ENCODE data around the gene SPIRE1.

SPIRE1 gene

DNA sequence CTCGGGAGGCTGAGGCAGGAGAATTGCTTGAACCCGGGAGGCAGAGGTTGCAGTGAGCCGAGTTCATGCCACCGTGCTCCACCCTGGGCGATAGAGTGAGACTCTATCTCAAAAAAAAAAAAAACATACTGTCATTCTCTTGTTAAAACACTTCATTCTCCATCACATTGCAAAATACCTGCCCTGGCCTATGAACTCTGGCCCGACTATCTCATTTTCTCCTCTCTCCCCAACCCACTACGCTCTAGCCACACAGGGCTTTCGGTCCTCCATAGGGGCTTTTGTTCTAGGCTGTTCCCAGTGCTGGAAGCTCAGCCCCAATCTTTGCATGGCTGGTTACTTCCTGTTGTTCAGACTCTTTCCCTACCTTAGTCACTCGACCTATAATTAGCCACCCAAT lies 34.3 kb upstream of the SPIRE1 start:
- Histone ChIP-seq H3K9me3 (replicated peaks in 1 of 2; ENCODE audit: control insufficient read depth in 2 of 2, insufficient read depth in 1 of 2, low read depth in 1 of 2, low read length in 2 of 2) (no peaks in the 10 kb centered on the region), H2BK15ac (ENCODE audit: low read length) (no peak overlapping the region), H3K79me1 (ENCODE audit: low read depth, low read length) (no peaks in the 10 kb centered on the region), H3K9ac (ENCODE audit: low read depth, low read length, poor library complexity) (no peak overlapping the region), H3K4me3 (ENCODE audit: low read length in 2 of 2) (no peak overlapping the region), H2BK5ac (ENCODE audit: low read length) (no peak overlapping the region), H3K18ac (ENCODE audit: low read length) (no peak overlapping the region), H4K8ac (ENCODE audit: low read depth, low read length) (no peak overlapping the region), H2AFZ (ENCODE audit: low read length) (no peak overlapping the region), H3K4ac (ENCODE audit: low read length) (no peak overlapping the region), H4K91ac (ENCODE audit: low read depth, low read length, poor library complexity) (no peak overlapping the region), H2BK12ac (ENCODE audit: low read length) (no peak overlapping the region), H2BK120ac (ENCODE audit: low read depth, low read length) (no peak overlapping the region), H3K36me3 (replicated peaks in 1 of 2; ENCODE audit: control insufficient read depth in 2 of 2, insufficient read depth in 2 of 2, low read length in 2 of 2) (peaks cover 2 to 92% of the 10 kb centered on the region in 2 donors), H3K14ac (ENCODE audit: low read length) (no peak overlapping the region), H3K4me2 (ENCODE audit: insufficient read depth, low read length, poor library complexity, severe bottlenecking) (no peak overlapping the region), H3K27me3 (ENCODE audit: control insufficient read depth in 3 of 3, insufficient read depth in 3 of 3, low read depth in 1 of 3, low read length in 3 of 3) (no peaks in the 10 kb centered on the region), H2AK5ac (ENCODE audit: low read depth, low read length) (no peak overlapping the region), H3K4me1 (ENCODE audit: control insufficient read depth in 2 of 2, insufficient read depth in 1 of 2, low read depth in 1 of 2, low read length in 2 of 2) (no peaks in the 10 kb centered on the region), H3K27ac (replicated peaks; ENCODE audit: low read length) (no peak overlapping the region), H3K23ac (ENCODE audit: low read depth, low read length, poor library complexity) (no peak overlapping the region)
- WGBS, 2 donors (ENCODE audit: extremely low coverage in 2 of 2, insufficient read length in 2 of 2, insufficient replicate concordance in 1 of 2), result no CpG with 5 or more reads among the region's 9 CpGs
- DNase-seq (ENCODE audit: low spot score), result no peak

DNA sequence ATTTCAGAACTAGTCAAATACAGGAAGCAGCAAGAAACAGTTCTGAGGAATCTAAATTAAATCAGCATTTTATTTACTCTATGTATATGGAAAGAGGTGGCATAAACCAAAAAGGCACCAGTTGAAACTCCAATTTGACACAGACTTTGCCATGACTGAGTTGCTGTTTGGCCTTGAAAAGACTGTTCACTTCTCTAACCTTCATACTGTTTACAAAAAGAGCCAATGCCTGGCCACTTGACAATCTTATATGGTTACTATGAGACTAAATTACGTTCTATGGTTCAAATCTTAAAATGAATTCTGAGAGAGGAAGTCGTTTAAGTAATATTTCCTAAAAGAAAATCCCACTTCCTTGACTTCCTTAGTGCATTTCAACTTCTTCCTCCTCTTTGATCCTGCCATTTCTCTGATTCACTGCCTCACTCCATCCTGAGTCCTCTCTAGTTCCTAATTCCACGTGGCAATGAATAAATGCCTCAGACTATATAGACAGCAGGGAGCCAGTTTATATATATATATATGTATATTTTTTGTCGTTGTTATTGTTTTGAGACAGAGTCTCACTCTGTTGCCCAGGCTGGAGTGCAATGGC lies 31.4 kb upstream of the SPIRE1 start:
- DNase-seq (ENCODE audit: low spot score), result no peak
- WGBS, 2 donors (ENCODE audit: extremely low coverage in 2 of 2, insufficient read length in 2 of 2, insufficient replicate concordance in 1 of 2), result no CpG with 5 or more reads among the region's 4 CpGs
- Histone ChIP-seq H3K27ac (replicated peaks; ENCODE audit: low read length) (no peak overlapping the region), H3K4me2 (ENCODE audit: insufficient read depth, low read length, poor library complexity, severe bottlenecking) (no peak overlapping the region), H2BK15ac (ENCODE audit: low read length) (no peak overlapping the region), H2BK5ac (ENCODE audit: low read length) (no peak overlapping the region), H2AK5ac (ENCODE audit: low read depth, low read length) (no peak overlapping the region), H3K9ac (ENCODE audit: low read depth, low read length, poor library complexity) (no peak overlapping the region), H3K18ac (ENCODE audit: low read length) (no peak overlapping the region), H3K4me1 (ENCODE audit: control insufficient read depth in 2 of 2, insufficient read depth in 1 of 2, low read depth in 1 of 2, low read length in 2 of 2) (no peaks in the 10 kb centered on the region), H3K14ac (ENCODE audit: low read length) (no peak overlapping the region), H2AFZ (ENCODE audit: low read length) (no peak overlapping the region), H2BK120ac (ENCODE audit: low read depth, low read length) (no peak overlapping the region), H3K4ac (ENCODE audit: low read length) (no peak overlapping the region), H4K8ac (ENCODE audit: low read depth, low read length) (no peak overlapping the region), H3K36me3 (replicated peaks in 1 of 2; ENCODE audit: control insufficient read depth in 2 of 2, insufficient read depth in 2 of 2, low read length in 2 of 2) (peaks cover 2 to 91% of the 10 kb centered on the region in 2 donors), H3K79me1 (ENCODE audit: low read depth, low read length) (no peaks in the 10 kb centered on the region), H2BK12ac (ENCODE audit: low read length) (no peak overlapping the region), H3K23ac (ENCODE audit: low read depth, low read length, poor library complexity) (no peak overlapping the region), H3K4me3 (ENCODE audit: low read length in 2 of 2) (no peak overlapping the region), H4K91ac (ENCODE audit: low read depth, low read length, poor library complexity) (no peak overlapping the region), H3K27me3 (ENCODE audit: control insufficient read depth in 3 of 3, insufficient read depth in 3 of 3, low read depth in 1 of 3, low read length in 3 of 3) (no peaks in the 10 kb centered on the region), H3K9me3 (replicated peaks in 1 of 2; ENCODE audit: control insufficient read depth in 2 of 2, insufficient read depth in 1 of 2, low read depth in 1 of 2, low read length in 2 of 2) (no peaks in the 10 kb centered on the region)

DNA sequence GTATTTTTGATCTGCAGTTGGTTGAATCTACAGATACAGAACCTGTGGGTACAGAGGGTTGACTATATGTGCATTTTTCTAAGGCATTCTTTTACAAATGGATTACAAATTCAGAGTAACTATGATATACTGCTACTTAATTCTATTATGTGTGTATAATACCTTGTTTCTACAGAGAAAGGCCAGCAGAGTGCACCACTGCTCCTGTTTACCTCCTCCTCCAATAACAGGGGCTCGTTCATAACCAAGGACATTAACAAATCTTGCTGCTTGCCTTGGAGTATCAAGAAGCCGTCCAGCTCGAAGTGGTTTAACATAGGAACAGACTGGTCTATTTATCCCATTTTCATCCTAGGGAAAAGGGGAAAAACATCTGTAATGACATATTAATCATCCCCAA lies 28.2 kb upstream of the SPIRE1 start:
- no peak for DNase-seq (ENCODE audit: low spot score)
- H3K14ac ChIP-seq (ENCODE audit: low read length), result no peak overlapping the region
- H3K27me3 ChIP-seq (ENCODE audit: control insufficient read depth in 3 of 3, insufficient read depth in 3 of 3, low read depth in 1 of 3, low read length in 3 of 3), result no peaks in the 10 kb centered on the region
- H3K27ac ChIP-seq (replicated peaks; ENCODE audit: low read length), result no peak overlapping the region
- peaks cover 3 to 87% of the 10 kb centered on the region in 2 donors for H3K36me3 ChIP-seq (replicated peaks in 1 of 2; ENCODE audit: control insufficient read depth in 2 of 2, insufficient read depth in 2 of 2, low read length in 2 of 2)
- no peak overlapping the region for H3K4me3 ChIP-seq (ENCODE audit: low read length in 2 of 2)
- no peaks in the 10 kb centered on the region for H3K4me1 ChIP-seq (ENCODE audit: control insufficient read depth in 2 of 2, insufficient read depth in 1 of 2, low read depth in 1 of 2, low read length in 2 of 2)
- no peaks in the 10 kb centered on the region for H3K9me3 ChIP-seq (replicated peaks in 1 of 2; ENCODE audit: control insufficient read depth in 2 of 2, insufficient read depth in 1 of 2, low read depth in 1 of 2, low read length in 2 of 2)
- no peak overlapping the region for H2BK15ac ChIP-seq (ENCODE audit: low read length)
- H3K79me1 ChIP-seq (ENCODE audit: low read depth, low read length), result no peaks in the 10 kb centered on the region
- H2AK5ac ChIP-seq (ENCODE audit: low read depth, low read length), result no peak overlapping the region
- H4K8ac ChIP-seq (ENCODE audit: low read depth, low read length), result no peak overlapping the region
- H2BK5ac ChIP-seq (ENCODE audit: low read length), result no peak overlapping the region
- no CpG with 5 or more reads among the region's 3 CpGs for WGBS, 2 donors (ENCODE audit: extremely low coverage in 2 of 2, insufficient read length in 2 of 2, insufficient replicate concordance in 1 of 2)
- H3K18ac ChIP-seq (ENCODE audit: low read length), result no peak overlapping the region
- H2BK12ac ChIP-seq (ENCODE audit: low read length), result no peak overlapping the region
- no peak overlapping the region for H2BK120ac ChIP-seq (ENCODE audit: low read depth, low read length)
- H3K9ac ChIP-seq (ENCODE audit: low read depth, low read length, poor library complexity), result no peak overlapping the region
- H3K4ac ChIP-seq (ENCODE audit: low read length), result no peak overlapping the region
- H2AFZ ChIP-seq (ENCODE audit: low read length), result no peak overlapping the region
- no peak overlapping the region for H3K4me2 ChIP-seq (ENCODE audit: insufficient read depth, low read length, poor library complexity, severe bottlenecking)
- H4K91ac ChIP-seq (ENCODE audit: low read depth, low read length, poor library complexity), result no peak overlapping the region
- H3K23ac ChIP-seq (ENCODE audit: low read depth, low read length, poor library complexity), result no peak overlapping the region

DNA sequence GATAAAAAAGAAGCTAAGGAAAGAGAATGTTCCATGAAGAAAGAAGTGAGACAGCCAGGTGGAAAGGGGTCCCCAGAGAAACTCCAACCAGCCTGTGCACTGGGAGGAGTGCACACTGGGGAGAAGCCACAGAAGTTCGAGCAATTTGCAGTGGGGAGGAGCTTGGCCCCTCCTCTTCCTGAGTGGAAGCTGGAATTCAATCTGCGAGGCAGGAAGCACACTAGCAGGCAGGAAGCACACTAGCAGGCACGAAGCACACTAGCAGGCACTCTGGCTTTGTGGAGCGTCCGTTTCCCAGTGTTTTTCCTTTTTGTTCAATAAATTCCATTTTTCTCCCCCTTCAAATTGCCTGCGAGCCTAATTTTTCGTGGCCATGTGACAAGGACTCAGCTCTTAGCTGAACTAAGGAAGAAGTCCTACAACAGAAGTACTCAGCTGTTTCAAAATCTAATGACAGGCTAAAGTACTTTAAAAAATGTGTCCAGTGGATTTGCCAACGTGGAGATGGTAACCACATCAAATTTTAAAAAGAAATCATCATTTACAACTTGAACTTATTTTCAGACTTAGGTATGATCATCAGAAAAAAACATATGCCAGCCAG lies 21.4 kb upstream of the SPIRE1 start:
- WGBS, 2 donors (ENCODE audit: extremely low coverage in 2 of 2, insufficient read length in 2 of 2, insufficient replicate concordance in 1 of 2), result no CpG with 5 or more reads among the region's 8 CpGs
- Histone ChIP-seq H2AK5ac (ENCODE audit: low read depth, low read length) (no peak overlapping the region), H4K91ac (ENCODE audit: low read depth, low read length, poor library complexity) (no peak overlapping the region), H2BK5ac (ENCODE audit: low read length) (no peak overlapping the region), H3K23ac (ENCODE audit: low read depth, low read length, poor library complexity) (no peak overlapping the region), H2BK12ac (ENCODE audit: low read length) (no peak overlapping the region), H2AFZ (ENCODE audit: low read length) (peak overlapping the region; percentile 21), H3K18ac (ENCODE audit: low read length) (no peak overlapping the region), H3K9me3 (replicated peaks in 1 of 2; ENCODE audit: control insufficient read depth in 2 of 2, insufficient read depth in 1 of 2, low read depth in 1 of 2, low read length in 2 of 2) (no peaks in the 10 kb centered on the region), H3K4me2 (ENCODE audit: insufficient read depth, low read length, poor library complexity, severe bottlenecking) (no peak overlapping the region), H3K27me3 (ENCODE audit: control insufficient read depth in 3 of 3, insufficient read depth in 3 of 3, low read depth in 1 of 3, low read length in 3 of 3) (no peaks in the 10 kb centered on the region), H3K9ac (ENCODE audit: low read depth, low read length, poor library complexity) (no peak overlapping the region), H3K36me3 (replicated peaks in 1 of 2; ENCODE audit: control insufficient read depth in 2 of 2, insufficient read depth in 2 of 2, low read length in 2 of 2) (peaks cover 16 to 84% of the 10 kb centered on the region in 2 donors), H3K4me1 (ENCODE audit: control insufficient read depth in 2 of 2, insufficient read depth in 1 of 2, low read depth in 1 of 2, low read length in 2 of 2) (peaks cover 0 to 6% of the 10 kb centered on the region in 2 donors), H2BK120ac (ENCODE audit: low read depth, low read length) (no peak overlapping the region), H4K8ac (ENCODE audit: low read depth, low read length) (no peak overlapping the region), H3K79me1 (ENCODE audit: low read depth, low read length) (no peaks in the 10 kb centered on the region), H3K27ac (replicated peaks; ENCODE audit: low read length) (no peak overlapping the region), H3K14ac (ENCODE audit: low read length) (no peak overlapping the region), H2BK15ac (ENCODE audit: low read length) (no peak overlapping the region), H3K4ac (ENCODE audit: low read length) (no peak overlapping the region), H3K4me3 (ENCODE audit: low read length in 2 of 2) (no peak overlapping the region)
- no peak for DNase-seq (ENCODE audit: low spot score)

Measured in neuronal stem cell (in vitro differentiated cells).